Neuron (in vitro differentiated cells): ENCODE results near the gene KLHL17.
"Not testable (repeated sequence)": the region's sequence is repeated elsewhere in the genome, so short reads cannot be mapped to it uniquely, and the experiment has no call there.

Source experiments
- H2AFZ ChIP-seq: one replicate; pipeline ENCODE4 v1.6.1; 2013; ENCODE audit warnings: low read depth, mild to moderate bottlenecking, inconsistent platforms, low read length, moderate library complexity
- H3K27me3 ChIP-seq: one replicate; pipeline ENCODE4 v1.6.1; 2013; ENCODE audit warnings: low read length; ENCODE audit not compliant: insufficient read depth
- H3K36me3 ChIP-seq: one replicate; pipeline ENCODE4 v1.6.1; 2013; ENCODE audit warnings: low read length; ENCODE audit not compliant: insufficient read depth
- H3K4me1 ChIP-seq: one replicate; pipeline ENCODE4 v1.6.1; 2013; ENCODE audit warnings: low read length; ENCODE audit not compliant: insufficient read depth
- H3K4me3 ChIP-seq: 2 replicates; pipeline ENCODE4 v1.5.1; 2013; ENCODE audit warnings: mild to moderate bottlenecking, low read length, moderate library complexity
- H3K9me3 ChIP-seq: one replicate; pipeline ENCODE4 v1.6.1; 2013; ENCODE audit warnings: low read length

KLHL17 gene

DNA sequence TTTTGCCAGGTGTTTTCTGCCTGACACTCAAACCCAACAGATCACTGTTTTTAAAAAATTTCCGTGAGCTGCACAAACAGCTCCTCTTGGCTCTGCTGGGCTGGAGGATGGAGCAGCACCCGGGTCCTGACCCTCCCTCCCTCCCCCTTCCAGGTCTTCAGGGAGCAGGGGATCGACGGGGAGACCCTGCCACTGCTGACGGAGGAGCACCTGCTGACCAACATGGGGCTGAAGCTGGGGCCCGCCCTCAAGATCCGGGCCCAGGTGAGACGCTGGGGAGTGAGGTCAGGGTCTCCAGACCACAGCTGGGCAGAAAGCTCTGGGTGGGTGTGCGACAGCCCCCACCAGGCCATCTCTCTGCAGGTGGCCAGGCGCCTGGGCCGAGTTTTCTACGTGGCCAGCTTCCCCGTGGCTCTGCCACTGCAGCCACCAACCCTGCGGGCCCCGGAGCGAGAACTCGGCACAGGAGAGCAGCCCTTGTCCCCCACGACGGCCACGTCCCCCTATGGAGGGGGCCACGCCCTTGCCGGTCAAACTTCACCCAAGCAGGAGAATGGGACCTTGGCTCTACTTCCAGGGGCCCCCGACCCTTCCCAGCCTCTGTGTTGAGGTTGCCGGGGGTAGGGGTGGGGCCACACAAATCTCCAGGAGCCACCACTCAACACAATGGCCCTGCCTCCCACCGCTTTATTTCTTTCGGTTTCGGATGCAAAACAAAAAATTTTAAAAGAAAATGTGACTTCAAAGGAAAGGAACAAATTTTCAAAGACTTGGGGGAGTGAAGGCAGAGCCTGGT, 16.6 kb upstream of the KLHL17 start:
- H3K4me1 ChIP-seq, result peaks cover 48% of the 10 kb centered on the region
- no peaks in the 10 kb centered on the region for H3K9me3 ChIP-seq
- H3K36me3 ChIP-seq, result peaks cover 34% of the 10 kb centered on the region
- no peak overlapping the region for H3K4me3 ChIP-seq
- no peak overlapping the region for H2AFZ ChIP-seq
- H3K27me3 ChIP-seq, result peaks cover 36% of the 10 kb centered on the region

- H3K4me1 ChIP-seq, result peaks cover 39% of the 10 kb centered on the region
- peaks cover 27% of the 10 kb centered on the region for H3K27me3 ChIP-seq
- no peaks in the 10 kb centered on the region for H3K9me3 ChIP-seq
- H2AFZ ChIP-seq, result no peak overlapping the region
- peaks cover 43% of the 10 kb centered on the region for H3K36me3 ChIP-seq
- H3K4me3 ChIP-seq, result no peak overlapping the region
Measured at GRCh38 chr1:944341-945325, 15.8 kb upstream of the KLHL17 start.

DNA sequence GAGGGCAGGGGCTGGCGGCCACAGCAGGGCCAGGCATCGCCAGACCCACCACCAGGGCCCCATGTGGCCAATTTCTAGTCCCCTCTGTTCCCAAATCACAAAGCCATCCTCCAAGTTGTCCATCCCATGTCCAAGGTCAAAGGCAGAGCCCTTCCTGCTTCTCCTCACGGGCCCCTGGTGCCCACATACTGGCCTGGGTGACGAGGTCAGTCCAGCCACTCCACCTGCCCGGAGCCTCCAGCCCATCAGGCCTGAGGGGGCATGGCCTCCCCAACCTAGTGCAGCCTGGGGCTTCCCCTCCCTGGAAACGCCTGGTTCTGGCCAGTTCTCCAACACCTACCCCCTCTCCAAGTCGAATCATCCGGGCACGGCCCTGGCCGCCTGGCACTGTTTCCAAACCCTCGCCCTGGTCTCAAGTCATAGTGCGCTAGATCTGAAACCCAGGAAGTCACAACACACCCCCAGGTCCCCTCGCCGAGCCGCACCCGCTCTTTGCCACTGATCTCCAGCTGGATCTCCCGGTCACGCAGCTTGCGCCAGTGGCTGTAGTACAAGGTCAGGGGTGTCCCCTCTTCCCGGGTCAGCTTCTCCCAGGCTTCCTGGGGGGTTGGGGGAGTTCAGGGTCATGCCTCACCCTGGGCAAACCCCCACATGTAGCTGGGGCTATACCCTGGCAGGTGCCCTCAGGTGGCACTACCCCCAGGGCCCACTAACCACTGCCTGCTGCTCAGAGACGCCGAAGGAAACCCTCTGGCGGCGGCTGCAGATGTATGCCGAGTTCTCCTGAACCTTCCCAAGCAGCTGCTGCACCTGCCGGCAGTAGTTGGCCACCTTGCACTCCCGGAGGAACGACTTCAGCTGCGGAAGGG, 14.5 kb upstream of the KLHL17 start:
- no peak overlapping the region for H3K4me3 ChIP-seq
- H3K9me3 ChIP-seq, result no peaks in the 10 kb centered on the region
- H3K36me3 ChIP-seq, result peaks cover 55% of the 10 kb centered on the region
- peaks cover 29% of the 10 kb centered on the region for H3K4me1 ChIP-seq
- peaks cover 19% of the 10 kb centered on the region for H3K27me3 ChIP-seq
- H2AFZ ChIP-seq, result no peak overlapping the region

- H3K4me3 ChIP-seq, H3K9me3 ChIP-seq, H2AFZ ChIP-seq: not testable (repeated sequence)
- peaks cover 61% of the 10 kb centered on the region for H3K36me3 ChIP-seq
- H3K4me1 ChIP-seq, result peaks cover 23% of the 10 kb centered on the region
- H3K27me3 ChIP-seq, result peaks cover 11% of the 10 kb centered on the region
Measured at GRCh38 chr1:946811-947210, 13.6 kb upstream of the KLHL17 start.

- Histone ChIP-seq H2AFZ (no peak overlapping the region), H3K4me3 (no peak overlapping the region), H3K36me3 (peaks cover 72% of the 10 kb centered on the region), H3K9me3 (no peaks in the 10 kb centered on the region), H3K4me1 (peaks cover 16% of the 10 kb centered on the region), H3K27me3 (peaks cover 7% of the 10 kb centered on the region)
Measured at GRCh38 chr1:947958-948357, 12.4 kb upstream of the KLHL17 start.

DNA sequence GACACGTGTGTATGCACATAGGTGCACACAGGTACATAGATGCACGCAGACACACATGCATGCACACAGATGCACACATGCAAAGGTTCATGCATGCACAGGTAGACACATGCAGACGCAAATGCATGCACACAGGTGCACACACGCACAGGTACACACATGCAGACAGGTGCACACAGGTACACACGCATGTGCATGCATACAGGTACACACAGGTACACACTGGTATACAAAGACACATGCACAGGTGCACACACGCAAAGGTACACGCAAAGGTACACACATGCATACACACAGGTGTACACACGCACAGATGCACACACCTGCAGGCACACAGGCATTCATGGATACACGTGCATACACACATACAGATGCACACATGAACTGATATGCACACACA, 10.1 kb upstream of the KLHL17 start:
- Histone ChIP-seq H3K4me1 (no peaks in the 10 kb centered on the region), H3K4me3 (no peak overlapping the region), H3K9me3 (no peaks in the 10 kb centered on the region), H2AFZ (no peak overlapping the region), H3K27me3 (no peaks in the 10 kb centered on the region), H3K36me3 (peaks cover 89% of the 10 kb centered on the region)

DNA sequence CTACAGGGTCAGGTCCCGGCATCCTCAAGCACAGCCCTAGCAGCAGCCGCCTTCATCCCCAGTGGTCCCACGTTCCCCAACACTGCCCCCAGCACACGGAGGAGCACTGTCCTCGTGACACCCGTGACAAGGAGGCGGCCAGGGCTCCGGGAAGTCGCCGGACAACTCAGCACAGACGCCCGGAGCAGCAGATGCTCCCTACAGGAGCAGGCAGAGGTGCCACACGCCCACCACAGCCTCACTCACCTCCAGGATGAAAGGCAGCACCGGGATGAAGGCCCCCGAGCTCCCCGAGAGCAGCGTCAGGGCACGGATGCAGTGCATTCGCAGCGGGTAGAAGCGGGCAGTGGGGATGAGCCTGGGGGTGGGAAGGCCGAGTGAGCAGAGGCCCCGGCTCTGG, 9.5 kb upstream of the KLHL17 start:
- H3K4me1 ChIP-seq, result no peaks in the 10 kb centered on the region
- no peaks in the 10 kb centered on the region for H3K27me3 ChIP-seq
- H2AFZ ChIP-seq, result no peak overlapping the region
- no peak overlapping the region for H3K4me3 ChIP-seq
- H3K36me3 ChIP-seq, result peaks cover 90% of the 10 kb centered on the region
- H3K9me3 ChIP-seq, result no peaks in the 10 kb centered on the region

GRCh38 chr1:951364-951763, 9.0 kb upstream of the KLHL17 start:
- Histone ChIP-seq H3K4me1 (no peaks in the 10 kb centered on the region), H3K4me3 (no peak overlapping the region), H2AFZ (no peak overlapping the region), H3K9me3 (no peaks in the 10 kb centered on the region), H3K36me3 (peaks cover 91% of the 10 kb centered on the region), H3K27me3 (no peaks in the 10 kb centered on the region)

DNA sequence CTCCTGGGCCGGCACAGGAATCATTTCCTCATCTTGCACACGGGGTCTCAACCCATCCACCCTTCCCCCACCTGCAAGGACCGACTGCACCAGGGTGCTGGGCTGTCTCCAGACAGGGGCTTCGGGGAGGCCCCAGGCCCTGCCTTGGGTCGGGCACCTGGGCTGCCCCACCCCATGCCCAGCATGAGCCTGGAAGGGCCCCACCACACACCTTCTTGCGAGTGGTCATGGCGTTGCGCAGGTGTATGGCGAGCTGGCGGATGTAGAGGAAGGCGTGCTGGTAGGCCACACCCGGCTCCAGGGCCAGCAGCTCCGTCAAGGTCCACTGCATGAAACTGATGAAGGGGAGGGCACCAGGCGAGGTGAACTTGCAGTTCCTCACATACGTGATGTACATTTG, 8.2 kb upstream of the KLHL17 start:
- Histone ChIP-seq H3K4me3 (no peak overlapping the region), H3K36me3 (peaks cover 91% of the 10 kb centered on the region), H3K4me1 (peaks cover under 1% of the 10 kb centered on the region), H3K27me3 (no peaks in the 10 kb centered on the region), H2AFZ (no peak overlapping the region), H3K9me3 (no peaks in the 10 kb centered on the region)

- Histone ChIP-seq H3K4me3 (no peak overlapping the region), H3K36me3 (peaks cover 88% of the 10 kb centered on the region)
Measured at GRCh38 chr1:952603-953002, 7.8 kb upstream of the KLHL17 start.

DNA sequence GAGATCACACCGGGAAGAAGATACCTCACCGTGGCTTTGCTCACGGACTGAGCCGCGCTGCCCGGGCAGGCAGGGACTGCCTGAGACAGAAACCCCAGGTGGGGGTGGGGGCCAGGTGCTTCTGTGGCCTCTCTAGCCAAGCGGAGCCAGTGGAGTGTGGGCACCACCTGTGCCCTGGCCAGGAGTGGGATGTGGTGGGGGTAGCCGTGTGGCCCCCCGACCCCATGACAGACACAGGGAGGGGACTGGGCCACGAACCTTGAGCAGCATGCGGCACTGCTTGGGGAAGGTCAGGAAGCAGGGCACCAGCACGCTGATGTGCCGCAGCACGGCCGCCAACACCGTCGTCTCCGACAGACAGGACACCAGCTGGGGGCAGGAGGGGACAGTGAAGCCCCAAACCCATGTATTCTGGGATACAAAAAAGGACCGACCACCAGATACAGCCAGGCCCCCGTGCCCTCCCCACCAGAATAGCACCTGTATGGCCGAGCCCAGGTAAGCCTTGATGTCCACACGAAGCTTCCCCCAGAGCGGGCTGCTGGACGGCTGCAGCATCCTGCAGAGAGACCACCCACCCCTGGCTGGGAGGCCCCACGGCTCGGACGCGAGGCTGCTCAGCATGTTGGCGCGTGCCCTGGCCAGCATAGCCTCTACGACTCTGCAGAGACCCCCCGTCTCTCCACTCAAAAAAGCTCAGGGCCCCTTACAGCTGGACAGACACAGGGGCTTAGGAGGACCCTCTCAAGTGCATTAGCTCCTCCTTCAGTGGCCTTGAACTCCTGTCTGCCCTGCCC, 6.7 kb upstream of the KLHL17 start:
- Histone ChIP-seq H3K4me1 (peaks cover 9% of the 10 kb centered on the region), H3K36me3 (peaks cover 77% of the 10 kb centered on the region), H3K27me3 (no peaks in the 10 kb centered on the region), H3K9me3 (no peaks in the 10 kb centered on the region), H3K4me3 (no peak overlapping the region), H2AFZ (no peak overlapping the region)

More at GRCh38 chr1:952603-953002, 7.8 kb upstream of the KLHL17 start:
- Histone ChIP-seq H3K4me1 (peaks cover 4% of the 10 kb centered on the region), H3K9me3 (no peaks in the 10 kb centered on the region), H2AFZ (no peak overlapping the region), H3K27me3 (no peaks in the 10 kb centered on the region)

GRCh38 chr1:954927-955326, 5.5 kb upstream of the KLHL17 start:
- Histone ChIP-seq H3K4me3 (no peak overlapping the region), H3K4me1 (peaks cover 12% of the 10 kb centered on the region), H3K27me3 (no peaks in the 10 kb centered on the region), H3K9me3 (no peaks in the 10 kb centered on the region), H2AFZ (no peak overlapping the region), H3K36me3 (peaks cover 67% of the 10 kb centered on the region)
